IMR-90 (cell line): ENCODE measurements around the gene CAPN2. TPM values are rescaled to one million over a fixed set of nuclear protein-coding genes. Genes with fewer than 3 reads are reported as not detected.

ENCODE experiments used
- ATAC-seq: fragments of 200-7000 bp; cut with Tn5 transposase; 2 replicates; pipeline ENCODE4 v1.9.1; 2020; ENCODE audit warnings: low read depth, mild to moderate bottlenecking, moderate library complexity
- BruUV-seq: library from RNA; stranded (reverse); fragments of 400-500 nt; replicated peaks from 2 replicates; lab custom pipeline; 2021; lab: Mats Ljungman, UMichigan
- CTCF ChIA-PET: fragments of 300-600 bp; formaldehyde crosslinking; extraction: SDS; loops from one replicate; lab custom pipeline; 2021; ENCODE audit warnings: antibody characterized with exemption; lab: Yijun Ruan, JAX
- POLR2A ChIA-PET: fragments of 300-600 bp; sonication (Branson Sonifier 250); formaldehyde crosslinking; loops from one replicate; lab custom pipeline; 2022; ENCODE audit warnings: antibody characterized with exemption; ENCODE audit not compliant: unreplicated experiment; lab: Charles Lee
- DNase-seq: peaks from one replicate; pipeline ENCODE4 v3.0.0; 2013
- H2AFZ ChIP-seq: replicated peaks from 2 replicates; pipeline ENCODE3; 2013; ENCODE audit warnings: low read length, mild to moderate bottlenecking; ENCODE audit not compliant: poor library complexity
- H2AK5ac ChIP-seq: 2 replicates; pipeline ENCODE4 v1.6.1; 2013; ENCODE audit warnings: low read depth, low read length, inconsistent platforms
- H2AK9ac ChIP-seq: replicated peaks from 2 replicates; pipeline ENCODE3; 2013; ENCODE audit warnings: mild to moderate bottlenecking, low read depth, low read length, moderate library complexity; ENCODE audit not compliant: poor library complexity
- H2BK120ac ChIP-seq: 2 replicates; pipeline ENCODE4 v1.6.1; 2013; ENCODE audit warnings: low read depth, low read length, inconsistent platforms
- H2BK15ac ChIP-seq: 3 replicates; pipeline ENCODE4 v1.6.1; 2013; ENCODE audit warnings: low read depth, low read length, inconsistent platforms
- H2BK20ac ChIP-seq: 2 replicates; pipeline ENCODE4 v1.6.1; 2013; ENCODE audit warnings: low read depth, mild to moderate bottlenecking, inconsistent platforms, low read length, moderate library complexity
- H2BK5ac ChIP-seq: 2 replicates; pipeline ENCODE4 v1.6.1; 2013; ENCODE audit warnings: mild to moderate bottlenecking, low read depth, low read length, inconsistent platforms; ENCODE audit not compliant: poor library complexity, severe bottlenecking
- H3K14ac ChIP-seq: replicated peaks from 2 replicates; pipeline ENCODE4 v1.6.1; 2013; ENCODE audit warnings: low read depth, low read length, inconsistent platforms
- H3K18ac ChIP-seq: 2 replicates; pipeline ENCODE4 v1.6.1; 2013; ENCODE audit warnings: low read depth, low read length, control low read depth
- H3K23ac ChIP-seq: 2 replicates; pipeline ENCODE4 v1.6.1; 2013; ENCODE audit warnings: low read depth, low read length, inconsistent platforms
- H3K27ac ChIP-seq: 2 replicates; pipeline ENCODE4 v1.5.1; 2013; ENCODE audit warnings: mild to moderate bottlenecking, control low read depth, low read length; ENCODE audit not compliant: insufficient read depth
- H3K27me3 ChIP-seq: 2 replicates; pipeline ENCODE4 v1.6.1; 2013; ENCODE audit warnings: low read length; ENCODE audit not compliant: control insufficient read depth, insufficient read depth
- H3K36me3 ChIP-seq: 2 replicates; pipeline ENCODE4 v1.6.1; 2013; ENCODE audit warnings: low read length, mixed read lengths; ENCODE audit not compliant: control insufficient read depth, insufficient read depth
- H3K4ac ChIP-seq: 2 replicates; pipeline ENCODE4 v1.6.1; 2013; ENCODE audit warnings: low read depth, low read length, inconsistent platforms
- H3K4me1 ChIP-seq: 2 replicates; pipeline ENCODE4 v1.6.1; 2013; ENCODE audit warnings: low read length, mixed read lengths; ENCODE audit not compliant: control insufficient read depth, insufficient read depth
- H3K4me2 ChIP-seq: 2 replicates; pipeline ENCODE4 v1.6.1; 2013; ENCODE audit warnings: low read depth, mild to moderate bottlenecking, control low read depth, low read length, moderate library complexity
- H3K4me3 ChIP-seq: 2 replicates; pipeline ENCODE4 v1.5.1; 2013; ENCODE audit warnings: low read depth, mild to moderate bottlenecking, control low read depth, low read length, moderate library complexity; ENCODE audit not compliant: insufficient read depth
- H3K56ac ChIP-seq: 2 replicates; pipeline ENCODE4 v1.6.1; 2013; ENCODE audit warnings: low read length, inconsistent platforms; ENCODE audit not compliant: insufficient read depth; ENCODE audit errors: extremely low read depth
- H3K79me1 ChIP-seq, 2 experiments: 2 replicates each; pipeline ENCODE4 v1.6.1; 2013; ENCODE audit warnings: low read length in 2 of 2, inconsistent platforms in 1 of 2, low read depth in 1 of 2
- H3K9ac ChIP-seq: 2 replicates; pipeline ENCODE4 v1.6.1; 2013; ENCODE audit warnings: low read depth, low read length, control low read depth
- H3K9me1 ChIP-seq: 2 replicates; pipeline ENCODE4 v1.6.1; 2013; ENCODE audit warnings: low read length, inconsistent platforms; ENCODE audit not compliant: insufficient read depth
- H3K9me3 ChIP-seq: 2 replicates; pipeline ENCODE4 v1.6.1; 2013; ENCODE audit warnings: low read length; ENCODE audit not compliant: control insufficient read depth, insufficient read depth
- H4K20me1 ChIP-seq: 2 replicates; pipeline ENCODE4 v1.6.1; 2013; ENCODE audit warnings: low read length, inconsistent platforms; ENCODE audit not compliant: insufficient read depth
- H4K5ac ChIP-seq: 2 replicates; pipeline ENCODE4 v1.6.1; 2013; ENCODE audit warnings: mild to moderate bottlenecking, low read depth, low read length, control low read depth
- H4K8ac ChIP-seq, 2 experiments: 2 replicates each; pipeline ENCODE4 v1.6.1; 2013; ENCODE audit warnings: low read depth in 2 of 2, low read length in 2 of 2, control low read depth in 1 of 2, inconsistent platforms in 1 of 2
- H4K91ac ChIP-seq: 2 replicates; pipeline ENCODE4 v1.6.1; 2013; ENCODE audit warnings: low read depth, low read length, inconsistent platforms; ENCODE audit not compliant: insufficient read depth
- MAZ ChIP-seq: IDR thresholded peaks from 2 replicates; pipeline ENCODE4 v1.6.1; 2012; ENCODE audit warnings: low read depth, mild to moderate bottlenecking, low read length, improper control_type of control experiment, moderate library complexity, borderline replicate concordance
- MXI1 ChIP-seq: IDR thresholded peaks from 2 replicates; pipeline ENCODE4 v1.6.1; 2012; ENCODE audit warnings: low read depth, mild to moderate bottlenecking, low read length, moderate library complexity, borderline replicate concordance
- POLR2A ChIP-seq: IDR thresholded peaks from 2 replicates; pipeline ENCODE4 v1.6.1; 2012; ENCODE audit warnings: mild to moderate bottlenecking, low read depth, low read length
- RCOR1 ChIP-seq: IDR thresholded peaks from 2 replicates; pipeline ENCODE4 v1.6.1; 2012; ENCODE audit warnings: mild to moderate bottlenecking, low read length, improper control_type of control experiment; ENCODE audit not compliant: insufficient replicate concordance
- WGBS, 2 experiments: methylation state at CpG; one replicate each; pipeline versions ENCODE4 v1.1.5 to v1.1.7; 2013; ENCODE audit warnings: missing lambda C conversion rate in 2 of 2; ENCODE audit not compliant: insufficient read length in 1 of 2; ENCODE audit errors: extremely low coverage in 2 of 2; 5-methylcytosine and 5-hydroxymethylcytosine counted together
- dilution Hi-C: fragments of 300-500 bp; cut with HindIII; formaldehyde crosslinking; loops from one replicate; pipeline ENCODE4 v1.14.3; 2018; ENCODE audit warnings: low sequenced_read_pairs; ENCODE audit not compliant: unreplicated experiment
- in situ Hi-C: fragments of 300-500 bp; cut with MboI; formaldehyde crosslinking; loops from 3 replicates; pipeline ENCODE4 v1.14.3; 2019; ENCODE audit warnings: low sequenced_read_pairs, inconsistent platforms, mixed read lengths
- intact Hi-C: fragments of 100-400 bp; cut with micrococcal nuclease; formaldehyde crosslinking; loops from 2 replicates; pipeline ENCODE4 v1.10.0; 2022
- polyA plus RNA-seq, 3 experiments: library from polyadenylated mRNA; depleted of rRNA; stranded (reverse); fragments of >200 nt; gene quantifications; 2 replicates each; pipeline ENCODE4 v1.2.3, GENCODE V29; 2012; ENCODE audit warnings: low replicate concordance in 1 of 3
- total RNA-seq: library from RNA; depleted of rRNA; stranded (reverse); fragments of >200 nt; gene quantifications from 2 replicates; pipeline ENCODE4 v1.2.3, GENCODE V29; 2012

Gene CAPN2
- total and polyA plus RNA-seq, 2 of the 4 experiments (the other 2 are of a cell fraction), result 339 to 430 TPM

GRCh38 chr1:223731133-223731770, 18.9 kb downstream of the CAPN2 start:
- H2BK15ac ChIP-seq, result peak overlapping the region; percentile 66; the same call in 1 of the 3 replicates
- peaks cover 42% of the 10 kb centered on the region for H3K4me1 ChIP-seq
- H3K36me3 ChIP-seq, result peaks cover 33% of the 10 kb centered on the region
- H3K4ac ChIP-seq, result peak overlapping the region; percentile 87
- peak overlapping the region; percentile 60 for H4K5ac ChIP-seq
- H3K9me3 ChIP-seq, result no peaks in the 10 kb centered on the region
- peak overlapping the region; percentile 33 for H3K4me2 ChIP-seq
- no peak overlapping the region for H3K4me3 ChIP-seq
- dilution Hi-C loops (no loop called here), intact Hi-C loops (no loop called here), in situ Hi-C loops (no loop called here)
- peak; percentile 16 for ATAC-seq
- WGBS, 2 experiments, result 48% methylated on average over 8 of the region's 13 CpGs; no CpG with 5 or more reads in 1 of the 2 experiments
- H3K9ac ChIP-seq, result peak overlapping the region; percentile 22; the same call in 1 of the 2 replicates
- no TSS peak for BruUV-seq
- peak overlapping the region; percentile 72 for H2BK120ac ChIP-seq
- H3K18ac ChIP-seq, result peak overlapping the region; percentile 30
- H3K9me1 ChIP-seq, result peaks cover 53% of the 10 kb centered on the region
- POLR2A ChIA-PET, result interaction anchor here (1.2 kb wide), 1 partner anchor 10 kb away, joined by 3 read pairs; no protein-coding TSS in a partner anchor
- H2AK9ac ChIP-seq, result peak overlapping the region; percentile 6
- peak overlapping the region; percentile 36 to 73 for H4K8ac ChIP-seq
- H2BK5ac ChIP-seq, result peak overlapping the region; percentile 47
- peak overlapping the region; percentile 39 for H3K14ac ChIP-seq
- H2BK20ac ChIP-seq, result peak overlapping the region; percentile 8; the same call in 1 of the 2 replicates
- H3K27ac ChIP-seq, result peak overlapping the region; percentile 77
- DNase-seq, result peak; percentile 78
- 0 out of 2 replicates have a peak, but pooled peaks have one; percentile 23 for TF ChIP-seq MXI1
- no peak for TF ChIP-seq RCOR1
- 0 out of 2 replicates have a peak, but pooled peaks have one; percentile 33 for TF ChIP-seq POLR2A
- 0 out of 2 replicates have a peak, but pooled peaks have one; percentile 13 for TF ChIP-seq MAZ
- H3K56ac ChIP-seq, result 0 out of 2 replicates have a peak overlapping the region, but pooled peaks have one; percentile 12
- peaks cover 41 to 82% of the 10 kb centered on the region in 2 experiments for H3K79me1 ChIP-seq
- H2AFZ ChIP-seq, result peak overlapping the region; percentile 11
- H4K91ac ChIP-seq, result peak overlapping the region; percentile 70
- CTCF ChIA-PET, result interaction anchor here (0.5 to 1.6 kb wide), 4 partner anchors 12 to 118 kb away, joined by 3 to 6 read pairs (median 3); no protein-coding TSS in a partner anchor
- H2AK5ac ChIP-seq, result peak overlapping the region; percentile 96
- peaks cover 79% of the 10 kb centered on the region for H4K20me1 ChIP-seq
- H3K27me3 ChIP-seq, result no peaks in the 10 kb centered on the region
- H3K23ac ChIP-seq, result peak overlapping the region; percentile 74
